SH-SY5Y (cell line): ENCODE results near the gene ADARB2.

Experiments used
- GATA2 ChIP-seq: IDR thresholded peaks from 2 replicates; pipeline ENCODE4 v1.6.1; 2011; ENCODE audit warnings: mild to moderate bottlenecking, low read depth, low read length
- GATA3 ChIP-seq: IDR thresholded peaks from 2 replicates; pipeline ENCODE4 v1.6.1; 2011; ENCODE audit warnings: low read depth, mild to moderate bottlenecking, low read length, moderate library complexity

Gene ADARB2

DNA sequence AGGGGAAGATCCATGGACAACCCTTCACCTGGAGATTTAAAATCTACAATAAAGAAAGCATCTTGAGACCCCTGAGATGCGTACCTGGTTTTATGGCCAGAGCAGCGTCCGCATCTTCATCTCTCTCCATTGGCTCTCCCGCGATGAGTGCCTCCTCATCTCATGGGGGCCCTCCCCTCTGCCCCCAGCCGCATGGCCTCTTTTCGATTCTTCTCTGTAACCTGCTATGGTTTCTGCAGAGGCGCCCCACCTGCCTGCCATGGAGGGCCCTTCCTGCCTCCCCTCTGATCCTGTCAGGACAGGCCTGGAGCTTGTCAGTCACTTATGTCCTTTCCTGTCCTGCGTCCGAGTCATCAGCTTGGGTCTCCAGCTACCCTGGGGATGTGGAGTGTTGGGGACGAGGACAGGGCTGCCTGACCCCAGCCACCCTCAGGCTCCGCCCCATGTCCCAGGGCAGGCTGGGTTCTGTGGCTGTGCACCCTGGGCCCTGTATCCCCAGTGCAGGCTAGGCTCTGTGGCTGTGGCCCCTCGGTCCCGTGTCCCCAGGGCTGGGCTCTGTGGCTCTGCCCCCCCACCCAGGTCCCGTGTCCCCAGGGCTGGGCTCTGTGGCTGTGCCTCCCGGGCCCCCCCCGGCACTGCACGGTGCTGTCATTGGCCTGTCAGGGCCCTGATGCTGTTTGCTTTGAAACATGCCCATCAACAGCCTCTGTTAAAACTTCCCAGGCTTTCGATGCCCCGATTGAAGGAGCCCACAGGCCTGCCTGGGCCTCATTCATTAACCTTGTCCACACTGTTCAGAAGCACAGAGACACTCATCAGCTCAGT lies 581.3 kb downstream of the ADARB2 start:
- TF ChIP-seq GATA3 (no peak), GATA2 (no peak)

DNA sequence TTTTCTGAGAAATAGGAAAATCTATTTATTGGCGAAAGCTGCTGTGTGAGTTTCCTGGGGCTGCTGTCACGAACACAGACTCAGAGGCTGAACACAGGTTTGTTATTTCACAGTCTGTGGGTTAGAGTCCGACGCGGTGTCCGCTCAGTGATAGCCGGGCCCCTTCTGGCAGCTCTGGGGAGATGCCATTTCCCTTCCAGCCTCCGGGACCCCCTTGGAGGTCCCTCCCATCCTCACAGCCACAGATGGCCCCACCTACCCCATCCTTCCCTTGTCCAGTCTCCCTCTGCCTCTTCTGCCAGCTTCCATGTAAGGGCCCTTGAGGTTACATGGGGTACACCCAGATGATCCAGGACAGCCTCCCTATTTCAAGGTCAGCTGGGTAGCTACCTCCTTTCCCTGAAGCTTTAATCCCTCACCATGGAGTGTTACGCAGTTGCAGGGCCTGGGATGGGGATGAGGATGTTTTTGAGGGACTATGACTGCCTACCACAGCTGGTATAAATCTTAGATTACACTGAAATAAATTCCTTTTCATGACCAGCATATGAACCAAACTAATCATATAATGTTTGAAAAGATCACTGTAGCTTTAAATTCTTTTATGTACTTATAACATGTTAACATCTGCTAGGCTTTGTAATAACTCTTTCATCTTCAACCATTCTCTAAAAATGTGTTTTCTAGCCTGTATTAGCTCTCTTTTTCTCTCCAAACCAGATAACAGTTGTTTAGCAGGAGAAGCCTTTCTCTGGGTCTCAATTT lies 582.6 kb downstream of the ADARB2 start:
- no peak for TF ChIP-seq GATA2
- TF ChIP-seq GATA3, result no peak

DNA sequence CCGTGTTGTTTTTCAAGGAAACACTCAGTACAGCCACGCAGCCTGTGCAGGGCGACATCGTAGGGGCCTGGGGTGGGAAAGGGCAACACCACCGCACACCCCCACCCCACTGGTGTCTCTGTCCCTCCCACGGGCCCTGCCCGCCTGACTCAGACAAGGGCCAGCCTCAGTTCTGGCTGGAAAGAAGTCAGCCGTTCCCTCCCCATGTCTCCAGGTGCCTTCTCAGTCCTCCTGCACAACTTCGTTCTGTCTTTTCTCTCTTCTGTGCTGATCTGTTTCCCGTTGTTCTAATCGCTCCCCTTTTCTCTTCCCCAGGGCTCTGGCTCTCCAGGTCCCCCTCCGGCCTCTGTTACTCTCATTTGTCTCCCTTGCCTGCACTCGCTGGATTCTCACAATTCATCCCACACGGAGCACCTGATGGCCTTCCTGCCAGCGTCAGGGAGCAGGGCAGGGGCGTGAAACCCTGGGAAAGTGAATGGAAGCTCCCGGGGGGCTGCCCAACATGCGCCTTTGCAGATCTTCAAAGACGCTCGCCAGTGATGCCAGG lies 583.4 kb downstream of the ADARB2 start:
- TF ChIP-seq GATA2 (no peak), GATA3 (no peak)

DNA sequence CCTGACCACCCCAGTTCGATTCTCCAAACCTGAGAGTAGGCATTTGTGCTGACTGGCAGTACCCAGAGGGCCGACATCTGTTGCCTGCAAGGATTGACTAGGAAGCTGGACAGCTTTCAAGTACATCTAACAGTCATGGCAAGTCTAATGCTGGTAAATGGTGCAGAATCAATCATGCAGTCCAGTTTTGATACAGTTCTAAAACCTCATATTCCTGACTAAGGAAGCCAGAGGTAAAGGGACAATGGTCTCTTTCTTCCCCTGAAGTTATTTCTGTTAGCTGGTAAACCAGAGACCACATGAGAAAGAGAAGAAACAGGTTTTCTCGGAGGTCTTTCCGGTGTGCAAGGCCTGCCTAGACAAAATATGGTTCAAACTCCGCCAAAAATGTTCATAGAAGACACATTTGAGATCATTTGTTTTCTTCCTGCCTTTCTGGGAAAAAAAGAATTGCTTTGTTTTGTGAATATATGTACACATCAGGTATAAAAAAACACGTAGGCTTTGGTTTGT lies 584.0 kb downstream of the ADARB2 start:
- TF ChIP-seq GATA2 (no peak), GATA3 (no peak)

DNA sequence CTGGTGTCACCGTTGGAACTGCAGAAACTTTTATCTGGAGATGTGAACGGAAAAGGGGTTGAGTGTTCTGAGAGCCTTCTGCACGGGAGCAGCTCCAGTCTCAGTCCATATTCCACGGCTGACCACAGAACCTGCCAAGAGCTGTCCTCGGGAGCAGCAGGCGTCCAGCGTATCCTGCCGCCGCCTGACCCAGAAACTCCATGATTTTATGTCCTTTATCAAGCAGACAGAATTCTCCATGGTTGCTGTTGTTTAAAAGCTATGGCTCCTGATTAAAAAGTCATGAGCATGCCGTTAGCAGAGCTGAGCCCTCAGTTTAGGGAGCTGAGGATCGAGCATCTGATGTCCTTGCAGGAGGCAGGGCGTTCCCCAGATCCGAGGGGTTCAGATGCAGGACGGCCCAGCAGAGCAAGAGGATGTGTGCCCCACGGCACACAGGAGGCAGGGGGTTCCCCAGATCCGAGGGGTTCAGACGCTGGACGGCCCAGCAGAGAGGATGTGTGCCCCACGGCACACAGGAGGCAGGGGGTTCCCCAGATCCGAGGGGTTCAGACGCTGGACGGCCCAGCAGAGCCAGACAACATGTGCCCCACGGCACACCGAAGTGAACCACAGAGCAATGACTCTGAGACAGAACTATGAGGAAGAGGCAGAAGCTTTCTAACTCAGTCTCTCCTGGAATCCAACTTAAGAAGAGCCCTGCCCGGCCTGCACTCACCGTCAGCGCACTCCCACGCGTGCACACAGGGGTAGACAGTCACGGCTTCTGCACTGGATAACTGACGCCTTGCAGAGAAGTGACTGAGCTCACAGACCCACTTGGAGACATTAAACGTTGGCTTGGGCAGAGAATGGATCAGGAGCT lies 584.7 kb downstream of the ADARB2 start:
- TF ChIP-seq GATA2 (no peak), GATA3 (no peak)

DNA sequence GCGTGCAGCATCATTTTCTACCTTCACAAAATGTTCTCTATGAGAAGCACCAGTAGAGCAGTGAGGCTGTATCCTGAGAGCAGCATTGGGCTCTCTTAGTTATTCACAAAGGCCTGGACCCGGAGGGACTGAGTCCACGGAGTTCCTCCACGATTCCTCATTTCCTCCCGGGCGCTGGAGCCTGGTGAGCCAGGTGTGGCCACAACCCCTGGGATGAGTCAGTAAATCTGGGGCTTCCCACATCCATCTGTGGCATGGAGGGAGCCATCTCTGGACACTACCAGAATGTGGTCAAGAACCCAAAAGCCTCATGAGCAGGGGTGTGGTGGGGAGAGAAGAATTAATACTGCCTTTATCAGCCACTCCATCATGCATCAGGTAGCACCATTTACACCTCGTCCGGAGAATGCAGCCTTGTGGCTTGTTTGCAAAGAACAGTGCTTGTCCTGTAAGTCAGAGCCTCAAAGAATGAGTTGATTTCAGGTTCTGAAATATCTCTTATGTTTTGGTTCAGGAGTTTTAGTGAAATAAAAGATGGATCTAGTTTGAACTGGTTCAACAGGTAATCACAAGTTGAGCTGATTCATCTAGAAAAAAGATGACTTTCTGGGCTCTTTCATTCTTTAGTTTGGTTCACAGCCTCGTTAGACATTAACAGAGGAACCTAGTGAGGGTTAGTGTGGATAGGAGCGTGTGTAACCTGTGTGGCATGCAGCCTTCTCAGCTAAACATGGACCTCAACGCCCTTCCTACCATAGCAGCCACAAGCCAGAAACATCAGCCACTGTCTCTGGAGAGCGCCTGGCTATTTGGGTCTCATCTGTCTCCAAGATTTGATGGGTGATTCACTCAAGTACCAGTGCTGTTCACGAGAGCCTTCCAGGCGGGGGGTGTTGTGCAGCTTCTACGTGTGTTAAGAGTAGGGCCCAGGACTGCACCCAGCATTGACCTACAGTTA lies 586.0 kb downstream of the ADARB2 start:
- TF ChIP-seq GATA3 (no peak), GATA2 (no peak)

DNA sequence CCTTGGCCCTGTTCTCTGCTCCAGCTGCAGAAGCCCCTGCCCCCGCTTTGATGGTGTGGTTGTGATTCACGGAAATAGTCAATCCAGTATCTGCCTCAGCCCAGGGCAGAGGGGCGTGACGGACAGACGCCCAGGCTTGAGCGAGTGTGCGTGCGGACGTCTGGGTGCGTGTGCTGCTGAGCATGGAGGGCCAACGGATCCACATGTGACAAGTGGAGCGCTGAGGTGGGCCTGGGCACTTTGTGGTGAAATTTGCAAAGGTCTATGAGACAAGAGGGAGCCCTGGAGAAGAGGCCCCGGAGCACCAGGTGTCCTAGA lies 586.7 kb downstream of the ADARB2 start:
- TF ChIP-seq GATA3 (no peak), GATA2 (no peak)

DNA sequence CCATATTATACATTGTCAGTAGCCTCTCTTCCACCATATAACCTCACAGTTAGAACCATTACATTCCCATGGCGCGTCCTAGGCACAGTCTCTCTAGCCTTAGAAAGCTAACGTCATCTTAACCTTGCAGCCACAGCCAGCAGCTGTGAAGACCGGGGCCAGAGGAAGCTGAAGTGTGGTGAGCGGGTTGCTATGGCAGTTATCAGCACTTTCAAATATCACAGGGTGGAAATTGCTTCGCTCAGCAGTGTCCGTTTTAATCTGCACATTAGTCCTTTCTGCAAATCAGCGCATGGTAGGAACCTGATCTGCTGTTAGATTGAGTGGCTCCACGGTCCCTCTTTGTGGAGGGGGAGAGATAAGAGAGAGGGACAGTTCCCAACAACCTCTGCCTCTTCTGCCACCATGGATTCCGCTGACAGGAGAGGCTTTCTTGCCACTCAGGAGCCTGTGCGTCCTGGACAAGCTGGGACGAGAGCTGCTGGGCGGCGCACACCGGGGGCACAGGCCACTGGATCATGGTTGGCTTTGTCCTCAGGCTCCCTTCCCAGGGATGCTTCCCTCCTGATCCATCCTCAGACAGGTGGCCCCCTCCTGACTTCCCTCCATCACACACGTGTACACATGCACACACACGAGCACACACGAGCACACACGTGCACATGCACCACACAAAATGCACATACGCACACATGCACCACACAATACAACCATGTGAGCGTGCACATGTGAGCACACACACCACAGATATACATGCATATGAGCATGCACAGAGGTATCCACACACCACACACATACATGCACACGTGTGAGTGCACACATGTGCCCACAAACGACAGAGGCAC lies 587.3 kb downstream of the ADARB2 start:
- TF ChIP-seq GATA2 (peak; percentile 96), GATA3 (no peak; the same call in 1 of the 2 replicates)

DNA sequence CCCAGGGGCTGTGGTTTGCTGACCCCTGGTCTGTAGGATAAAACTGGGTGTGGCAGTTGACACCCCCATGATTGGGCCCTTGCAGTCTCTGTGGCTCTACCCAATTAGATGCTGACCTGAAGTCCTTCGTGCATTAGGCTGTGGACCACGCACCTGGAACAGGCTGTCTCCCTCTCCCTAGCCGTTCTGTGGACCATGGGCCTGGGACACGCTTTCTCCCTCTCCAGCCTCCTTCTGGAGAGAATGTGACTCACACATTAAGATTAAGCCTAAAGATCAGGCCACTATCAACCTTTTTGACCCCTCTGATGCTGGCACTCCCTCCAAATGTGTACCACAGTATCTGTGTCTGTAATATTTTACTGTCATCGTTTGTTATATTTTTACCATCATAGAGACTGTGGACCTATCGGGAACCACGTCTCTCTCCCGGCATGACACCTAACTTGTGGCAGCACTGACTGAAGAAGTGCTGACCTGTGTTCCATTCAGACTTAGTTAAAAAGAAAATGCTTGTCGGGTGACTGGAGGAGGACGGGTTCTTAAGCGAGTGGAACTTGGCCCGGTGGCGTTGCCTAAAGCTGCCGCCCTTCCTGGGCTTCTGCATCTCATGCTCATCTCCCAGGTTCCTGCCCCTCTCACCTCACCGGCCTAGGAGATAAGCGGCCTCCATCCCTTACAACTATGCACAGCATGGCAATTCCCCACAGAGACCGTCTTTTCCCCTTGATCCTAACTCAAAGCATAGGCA lies 588.3 kb downstream of the ADARB2 start:
- no peak for TF ChIP-seq GATA2
- no peak for TF ChIP-seq GATA3

DNA sequence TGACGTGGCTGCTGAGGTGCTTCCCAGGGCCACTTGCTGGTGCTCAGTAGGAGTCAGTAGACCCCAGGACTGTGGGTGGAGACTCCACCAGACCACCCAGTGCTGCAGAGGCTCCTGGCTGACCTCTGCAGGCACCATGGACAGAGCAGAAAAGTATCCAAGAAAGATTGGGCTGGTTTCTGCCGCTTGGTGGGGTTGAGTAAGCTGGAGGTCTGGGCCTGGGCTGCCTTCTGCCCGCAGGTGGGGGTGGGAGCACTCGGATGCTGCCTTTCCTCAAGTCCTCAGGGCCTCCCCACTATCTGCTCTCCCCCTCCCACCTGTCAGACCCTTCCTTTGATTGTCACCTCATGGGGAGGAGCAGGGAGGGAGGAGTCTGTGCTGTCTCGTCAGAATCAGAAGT lies 589.5 kb downstream of the ADARB2 start:
- TF ChIP-seq GATA2, result no peak

DNA sequence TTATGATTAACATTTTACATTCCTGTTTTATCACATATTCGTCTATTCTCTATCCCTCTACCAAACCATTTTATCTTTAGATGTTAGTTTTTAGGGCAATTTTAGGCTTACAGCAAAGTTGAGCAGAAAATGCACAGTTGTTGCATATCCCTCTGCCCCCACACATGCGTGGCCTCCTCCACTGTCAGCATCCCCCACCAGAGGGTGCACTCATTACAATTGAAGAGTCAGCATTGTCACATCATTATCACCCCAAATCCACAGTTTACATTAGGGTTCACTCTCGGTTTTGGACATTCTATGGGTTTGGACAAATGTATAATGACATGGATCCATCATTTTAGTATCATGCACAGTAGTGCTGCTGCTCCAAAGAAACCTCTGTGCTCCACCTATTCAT lies 594.7 kb downstream of the ADARB2 start:
- no peak for TF ChIP-seq GATA2
- no peak for TF ChIP-seq GATA3
